NOMO-1 treated with dmso at 0.1 percent for 144 hours (cell line): ENCODE data around the gene ZNF215.
"Not testable (repeated sequence)": the region's sequence is repeated elsewhere in the genome, so short reads cannot be mapped to it uniquely, and the experiment has no call there.

Source experiments
- DNase-seq: peaks from one replicate; lab custom pipeline; 2025; ENCODE audit not compliant: unreplicated experiment; lab: John Stamatoyannopoulos, UW

The ZNF215 gene

DNA sequence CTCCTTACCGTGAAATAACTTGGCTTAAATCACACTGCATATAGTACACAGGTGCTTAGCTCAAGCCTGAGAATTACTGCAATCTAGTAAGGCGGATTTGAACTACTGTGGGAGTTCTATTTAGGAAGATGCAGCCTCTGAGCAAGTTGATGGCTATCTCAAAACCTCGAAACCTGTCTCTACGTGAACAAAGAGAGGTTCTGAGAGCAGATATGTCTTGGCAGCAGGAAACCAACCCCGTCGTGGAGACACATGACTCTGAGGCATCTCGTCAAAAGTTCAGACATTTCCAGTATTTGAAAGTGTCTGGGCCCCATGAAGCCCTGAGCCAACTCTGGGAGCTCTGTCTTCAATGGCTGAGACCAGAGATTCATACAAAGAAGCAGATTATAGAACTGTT is 5.9 kb downstream of the ZNF215 start:
- DNase-seq = no peak

DNA sequence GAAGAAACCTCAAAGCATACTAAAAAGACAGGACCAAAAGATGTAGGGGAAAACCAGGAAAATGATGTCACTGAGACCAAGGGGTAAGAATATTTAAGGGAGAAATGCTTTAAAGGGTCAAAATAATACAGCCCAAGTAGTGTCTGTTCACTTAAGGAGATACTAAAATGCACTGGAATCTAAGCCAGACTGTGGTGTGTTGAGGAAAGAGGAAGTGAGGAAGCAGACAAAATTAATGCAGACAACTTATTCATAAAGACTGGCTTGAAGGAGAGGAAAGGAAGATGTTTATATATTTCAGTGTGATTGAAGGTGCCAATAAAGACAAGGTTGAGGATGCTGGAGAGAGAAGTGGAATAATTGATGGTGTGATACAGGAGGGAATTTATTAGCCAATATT is 15.7 kb downstream of the ZNF215 start:
- DNase-seq = no peak

DNA sequence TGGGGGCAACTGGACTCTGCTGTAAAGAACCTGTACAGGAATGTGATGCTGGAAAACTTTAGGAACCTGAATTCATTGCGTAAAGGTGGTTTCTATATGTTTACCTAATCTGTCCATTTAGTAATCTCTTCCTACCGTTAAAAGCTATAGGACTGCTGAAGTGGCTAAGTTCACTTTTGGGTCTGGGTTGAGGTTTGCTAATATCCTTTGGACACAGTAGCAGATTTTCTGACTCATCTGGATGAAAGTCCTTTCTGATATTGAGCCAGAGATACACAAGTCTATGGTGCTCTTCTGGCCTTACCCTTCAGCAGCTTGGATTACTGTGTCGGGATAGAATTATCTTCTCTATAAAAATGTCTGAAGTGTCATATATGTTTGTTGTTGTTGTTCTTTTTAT is 16.9 kb downstream of the ZNF215 start:
- DNase-seq = no peak

DNA sequence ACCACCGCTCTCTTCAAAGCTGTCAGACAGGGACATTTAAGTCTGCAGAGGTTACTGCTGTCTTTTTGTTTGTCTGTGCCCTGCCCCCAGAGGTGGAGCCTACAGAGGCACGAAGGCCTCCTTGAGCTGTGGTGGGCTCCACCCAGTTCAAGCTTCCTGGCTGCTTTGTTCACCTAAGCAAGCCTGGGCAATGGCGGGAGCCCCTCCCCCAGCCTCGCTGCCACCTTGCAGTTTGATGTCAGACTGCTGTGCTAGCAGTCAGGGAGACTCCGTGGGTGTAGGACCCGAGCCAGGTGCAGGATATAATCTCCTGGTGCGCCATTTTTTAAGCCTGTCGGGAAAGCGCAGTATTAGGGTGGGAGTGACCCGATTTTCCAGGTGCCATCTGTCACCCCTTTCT is 28.0 kb downstream of the ZNF215 start:
- not testable (repeated sequence) for DNase-seq

DNA sequence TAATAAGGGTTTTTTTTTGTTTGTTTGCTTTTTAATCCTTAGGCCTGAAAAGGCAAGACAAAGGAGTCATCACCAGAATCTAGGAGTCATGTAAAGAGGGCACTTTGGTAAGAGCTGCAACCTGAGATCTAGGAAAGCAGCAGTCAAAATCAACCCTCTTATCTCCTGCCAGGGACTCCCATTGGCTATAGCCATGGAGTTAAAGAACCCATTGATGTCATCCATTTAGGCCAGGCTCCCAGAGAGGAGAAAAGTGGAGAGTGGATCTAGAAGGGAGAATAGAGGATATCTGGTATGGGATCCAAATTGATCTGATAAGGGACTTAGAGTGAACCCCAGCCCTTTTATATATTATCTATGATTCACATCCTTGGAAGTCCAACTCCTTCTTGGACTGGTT is 35.9 kb downstream of the ZNF215 start:
- no peak for DNase-seq

DNA sequence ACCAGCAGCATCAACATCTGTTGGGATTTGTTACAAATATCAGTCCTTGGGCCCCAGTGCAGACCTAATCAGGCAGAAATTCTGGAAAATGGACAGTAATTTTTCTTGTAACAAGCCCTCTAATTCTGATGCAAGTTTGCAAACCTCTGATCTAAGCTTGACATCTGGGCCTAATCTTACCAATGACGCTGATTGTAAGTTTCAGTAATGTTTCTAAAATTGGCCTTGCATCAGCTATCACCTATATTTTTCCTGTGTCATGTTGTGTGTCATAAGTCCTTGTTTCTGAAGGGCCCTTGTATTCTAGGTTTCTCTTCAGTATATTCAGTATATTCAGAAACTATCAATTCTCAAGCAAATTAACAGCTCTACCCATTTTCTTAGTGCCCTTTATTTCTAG is 36.4 kb downstream of the ZNF215 start:
- no peak for DNase-seq

DNA sequence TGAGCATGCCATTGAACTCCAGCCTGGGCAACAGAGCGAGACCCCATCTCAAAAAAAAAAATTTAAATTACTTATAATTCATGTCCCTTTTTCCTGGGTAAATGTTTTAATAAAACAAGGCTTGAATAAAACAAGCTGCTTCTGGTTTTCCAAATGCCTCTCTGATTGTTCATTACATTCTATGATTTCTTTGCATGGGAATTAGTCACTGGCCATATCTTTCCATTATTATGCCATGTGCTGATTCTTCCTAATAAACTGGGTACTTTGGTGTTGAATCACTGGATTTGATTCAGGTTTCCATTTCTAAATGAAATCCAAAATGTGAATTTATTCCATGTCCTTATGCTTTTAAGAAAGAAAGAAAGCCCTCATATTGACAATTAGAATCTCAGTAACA is 42.6 kb downstream of the ZNF215 start:
- DNase-seq = no peak

DNA sequence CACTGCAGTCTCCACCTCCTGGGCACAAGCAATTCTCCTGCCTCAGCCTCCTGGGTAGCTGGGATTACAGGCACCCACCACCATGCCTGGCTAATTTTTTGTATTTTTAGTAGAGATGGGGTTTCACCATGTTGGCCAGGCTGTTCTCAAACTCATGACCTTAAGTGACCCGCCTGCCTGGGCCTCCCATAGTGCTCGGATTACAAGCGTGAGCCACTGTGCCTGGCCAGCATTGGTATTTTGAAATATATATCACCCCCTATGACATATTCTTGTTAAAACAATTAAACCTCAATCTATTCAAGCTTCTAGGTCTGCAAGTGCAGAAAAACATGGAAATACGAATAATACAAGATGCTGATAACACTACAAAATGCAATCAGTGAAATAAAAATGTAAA is 43.6 kb downstream of the ZNF215 start:
- not testable (repeated sequence) for DNase-seq

DNA sequence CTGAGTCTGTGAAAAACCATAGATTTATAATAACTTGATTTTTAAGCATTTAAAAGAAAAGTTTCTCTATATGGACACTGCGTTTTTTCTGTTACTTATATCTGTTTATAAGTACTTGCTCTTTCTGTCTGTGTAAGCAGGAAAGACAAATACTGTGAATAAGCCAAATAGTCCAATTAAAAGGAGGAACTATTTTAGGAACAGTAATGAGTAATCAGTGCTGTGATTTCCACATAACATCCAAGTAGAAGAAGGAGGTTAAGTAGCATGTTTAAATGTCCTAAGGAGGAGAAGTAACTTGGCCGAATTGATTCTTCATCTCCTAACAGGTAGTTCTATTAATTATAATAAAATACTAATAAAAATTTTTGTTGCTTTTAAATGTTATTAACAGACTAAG is 53.1 kb downstream of the ZNF215 start:
- DNase-seq = no peak

DNA sequence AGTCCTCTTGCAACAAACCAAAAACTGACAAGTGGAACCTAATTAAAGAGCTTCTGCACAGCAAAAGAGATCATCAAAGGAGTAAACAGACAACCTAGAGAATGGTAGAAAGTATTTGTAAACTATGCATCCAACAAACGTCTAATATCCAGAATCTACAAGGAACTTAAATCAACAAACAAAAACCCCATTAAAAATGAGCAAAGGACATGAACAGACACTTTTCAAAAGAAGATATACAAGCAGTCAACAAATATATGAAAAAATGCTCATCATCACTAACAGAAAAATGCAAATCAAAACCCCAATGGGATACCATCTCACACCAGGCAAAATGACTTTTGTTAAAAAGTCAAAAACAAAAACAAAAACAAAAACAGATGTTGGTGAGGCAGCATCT is 60.3 kb downstream of the ZNF215 start:
- no peak for DNase-seq

DNA sequence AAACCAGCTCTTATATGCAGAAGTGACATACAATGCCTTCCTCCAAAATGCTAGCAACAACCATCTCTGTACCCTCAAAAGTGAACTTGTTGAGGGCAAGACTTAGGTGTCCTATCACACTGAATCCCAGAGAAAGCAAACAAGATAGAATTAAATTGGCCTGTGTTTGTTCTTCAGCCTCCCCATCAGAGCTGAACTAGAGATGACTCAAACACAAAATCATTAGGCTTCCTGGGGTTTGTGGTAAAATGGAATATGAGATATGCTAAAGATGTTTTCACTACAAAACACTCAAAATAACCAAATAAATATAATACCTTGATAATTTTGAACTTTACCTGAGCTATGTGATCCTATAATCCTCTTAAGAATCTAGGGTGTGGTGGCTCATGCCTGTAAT is 62.3 kb downstream of the ZNF215 start:
- no peak for DNase-seq

DNA sequence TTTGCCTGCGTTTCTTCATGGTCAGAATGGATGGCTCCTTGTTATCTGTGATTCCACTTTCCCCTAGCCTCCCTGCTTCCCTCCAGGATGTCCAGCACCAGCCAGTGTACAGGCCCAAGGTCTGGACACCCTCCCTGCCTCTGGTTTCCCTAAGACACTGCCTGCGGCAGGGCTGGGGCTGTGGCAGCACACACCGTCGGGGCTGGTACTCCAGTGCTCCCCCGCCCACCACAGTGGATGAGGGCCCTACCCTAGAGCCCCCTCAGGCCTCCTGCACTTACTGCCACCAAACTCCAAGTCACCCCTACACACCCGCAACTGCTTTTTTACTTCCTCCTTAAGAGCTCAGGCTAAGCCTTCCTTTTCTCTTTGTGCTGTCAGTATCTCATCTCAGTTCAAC is 65.0 kb downstream of the ZNF215 start:
- DNase-seq = no peak

DNA sequence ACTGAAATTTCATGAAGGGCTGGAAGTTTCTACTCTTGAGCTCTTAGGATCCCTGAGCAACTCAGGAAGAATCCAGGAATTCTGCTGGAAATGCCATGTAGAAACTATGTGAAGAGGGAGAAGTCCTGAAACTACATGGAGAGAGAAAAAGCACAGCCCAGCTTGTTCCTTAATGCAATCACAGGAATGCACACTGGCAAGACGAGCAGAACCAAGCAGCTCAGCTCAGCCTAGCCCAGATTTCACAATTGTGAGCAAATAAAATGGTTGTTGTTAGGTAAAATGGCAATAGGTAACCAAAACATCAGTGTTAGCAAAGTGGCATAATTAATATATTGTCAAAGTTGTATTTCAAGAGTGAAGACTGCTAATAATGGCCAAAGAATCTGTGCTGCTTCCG is 65.8 kb downstream of the ZNF215 start:
- DNase-seq = no peak

DNA sequence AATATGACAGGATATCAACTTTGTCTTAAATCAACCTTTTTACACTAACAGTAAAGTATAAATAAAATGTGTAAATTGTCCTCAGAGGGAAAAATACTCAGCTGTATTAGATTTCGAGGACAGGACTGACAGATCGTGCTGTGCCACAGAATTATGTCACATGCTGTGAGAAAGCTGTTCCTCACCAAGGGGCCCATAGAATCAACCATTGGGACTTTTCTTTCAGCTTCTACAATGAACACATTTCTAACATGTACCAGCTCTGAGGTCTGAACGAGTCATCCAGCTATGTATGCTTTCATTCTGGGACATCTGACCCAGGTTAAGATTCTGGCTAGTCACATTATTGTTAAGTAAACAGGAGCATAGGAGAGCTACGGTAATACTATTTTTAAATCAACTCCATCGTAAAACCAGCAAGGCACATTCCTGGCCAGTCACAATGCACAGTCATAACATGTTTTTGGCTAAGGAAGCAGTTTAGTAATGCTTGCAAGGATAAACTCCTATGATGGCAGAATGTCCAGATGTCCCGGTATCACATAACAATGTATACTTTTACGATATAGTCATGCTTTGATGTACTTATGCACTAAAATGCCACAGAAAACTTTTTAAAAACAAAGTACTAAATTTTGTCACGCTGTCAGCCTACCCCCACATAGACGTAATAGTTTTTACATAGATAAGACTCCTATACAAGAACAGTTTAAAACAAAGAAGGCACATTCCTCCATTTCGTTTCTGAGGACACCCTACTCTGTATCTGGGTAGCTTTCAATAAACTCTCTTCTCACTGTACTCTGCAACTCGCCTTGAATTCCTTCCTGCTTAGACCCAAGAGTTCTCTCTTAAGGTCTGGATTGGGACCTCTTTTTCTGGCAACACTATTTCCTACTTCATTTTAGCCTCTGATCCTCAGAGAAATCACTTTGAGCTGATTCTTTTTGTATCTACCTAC is 66.5 kb downstream of the ZNF215 start:
- no peak for DNase-seq

DNA sequence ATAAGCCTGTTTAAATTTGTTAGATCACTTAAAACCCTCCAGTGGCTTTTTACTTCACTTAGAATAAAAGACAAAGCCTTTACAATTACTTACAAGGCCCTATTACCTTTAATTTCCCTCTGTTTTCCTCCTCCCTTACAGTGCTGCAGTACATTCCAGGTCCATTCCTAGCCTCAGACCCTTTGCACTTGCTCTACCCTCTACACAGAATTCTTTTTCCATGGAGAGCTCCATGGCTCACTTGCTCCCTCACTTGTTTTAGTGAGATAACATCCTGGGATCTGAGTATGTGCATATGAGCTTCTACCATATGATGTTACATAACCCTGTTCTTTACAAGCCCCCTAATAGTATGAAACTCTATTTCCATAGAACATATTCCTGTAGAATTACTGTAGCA is 69.5 kb downstream of the ZNF215 start:
- no peak for DNase-seq

DNA sequence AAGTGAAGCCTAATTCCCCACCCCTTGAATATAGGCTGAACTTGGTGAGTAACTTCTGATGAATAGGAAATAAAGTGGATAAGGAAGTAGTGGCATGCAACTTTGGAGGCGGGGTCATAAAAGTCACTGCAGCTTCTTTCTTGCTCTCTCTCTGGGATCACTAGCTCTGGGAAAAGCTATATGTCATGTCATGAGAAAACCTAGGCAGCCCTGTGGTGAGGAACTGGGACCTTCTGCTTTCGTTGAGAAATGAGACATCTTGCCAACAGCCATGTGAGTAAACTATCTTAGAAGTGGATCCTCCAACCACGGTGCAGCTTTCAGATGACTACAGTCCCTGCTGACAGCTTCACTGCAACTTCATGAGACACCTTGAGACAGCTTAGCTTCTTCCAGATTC is 78.3 kb downstream of the ZNF215 start:
- DNase-seq = no peak
